Kidney (tissue), 14 donors: ENCODE measurements around the gene TMPRSS4. TPM values are rescaled to one million over a fixed set of nuclear protein-coding genes. Genes with fewer than 3 reads are reported as not detected.

ENCODE experiments used
- DNase-seq, 5 donors: peaks; one replicate each; pipeline ENCODE4 v3.0.0-alpha.2; 2013 to 2020
- FAIRE-seq: peaks from 2 replicates; lab custom pipeline; 2012; peaks lifted over from hg19 to GRCh38; lab: Jason Lieb, UNC
- H3K27ac ChIP-seq, 2 donors: one replicate each; pipeline ENCODE4 v1.7.0; 2013; ENCODE audit warnings: low read depth in 2 of 2, low read length in 2 of 2, inconsistent platforms in 1 of 2
- H3K27me3 ChIP-seq: one replicate; pipeline ENCODE4 v1.7.1; 2013; ENCODE audit warnings: low read length, inconsistent platforms; ENCODE audit not compliant: control insufficient read depth, insufficient read depth
- H3K36me3 ChIP-seq, 3 donors: one replicate each; pipeline versions ENCODE4 v1.7.0 to v1.7.1; 2013; ENCODE audit warnings: low read length in 3 of 3, control low read depth in 1 of 3, inconsistent platforms in 1 of 3; ENCODE audit not compliant: insufficient read depth in 3 of 3, control insufficient read depth in 2 of 3
- H3K4me1 ChIP-seq, 3 donors: one replicate each; pipeline versions ENCODE4 v1.7.0 to v1.7.1; 2013; ENCODE audit warnings: low read length in 3 of 3, inconsistent platforms in 1 of 3, low read depth in 1 of 3; ENCODE audit not compliant: control insufficient read depth in 2 of 3, insufficient read depth in 2 of 3
- H3K4me3 ChIP-seq, 3 donors: one replicate each; pipeline versions ENCODE4 v1.7.0 to v1.8.1; 2013; ENCODE audit warnings: low read length in 3 of 3, control low read depth in 1 of 3, inconsistent platforms in 1 of 3
- H3K9ac ChIP-seq, 3 donors: one replicate each; pipeline versions ENCODE4 v1.7.0 to v1.7.1; 2013; ENCODE audit warnings: low read length in 3 of 3, control low read depth in 1 of 3, inconsistent platforms in 1 of 3
- H3K9me3 ChIP-seq, 3 donors: one replicate each; pipeline versions ENCODE4 v1.7.0 to v1.7.1; 2013; ENCODE audit warnings: low read length in 3 of 3, control low read depth in 1 of 3, inconsistent platforms in 1 of 3; ENCODE audit not compliant: control insufficient read depth in 2 of 3, insufficient read depth in 1 of 3
- intact Hi-C: fragments of 100-400 bp; cut with DNase I; formaldehyde crosslinking; loops from one replicate; pipeline ENCODE4 v1.11.1; 2022
- polyA plus RNA-seq: library from polyadenylated mRNA; stranded (reverse); fragments of 350-450 nt; fragmentation: Illumina TruSeq; extraction: RNeasy Lipid Tissue Mini Kit (QIAGEN cat#74804); gene quantifications from one replicate; pipeline ENCODE4 v1.2.3, GENCODE V29; 2014; ENCODE audit warnings: low read depth, low replicate concordance; ENCODE audit not compliant: insufficient read depth
- total RNA-seq: library from RNA; stranded (reverse); fragmentation: NEBNext Ultra II Directional; extraction: Animal tissue kit (Norgen Biotek cat#: 25700); gene quantifications from one replicate; pipeline ENCODE4 v1.2.1, GENCODE V29; 2021
- TF ChIP-seq, protein P1 (sequence below): IDR thresholded peaks from 3 replicates; pipeline ENCODE4 v1.5.1; 2012; ENCODE audit warnings: mild to moderate bottlenecking, moderate library complexity, borderline replicate concordance; ENCODE audit not compliant: insufficient read depth; ENCODE audit errors: extremely low read depth
- donor health status: control.
- donor health status: control.
- donor health status: control.
- donor health status: control.
- donor health status: control.
- donor health status: DM: yes; HTN: yes; CAD: no.
- donor health status: Normal renal cell carcinoma (clear cell type).

The TMPRSS4 gene
- total and polyA plus RNA-seq, 2 donors from 2014 or later, result 27.8 to 234 TPM

DNA sequence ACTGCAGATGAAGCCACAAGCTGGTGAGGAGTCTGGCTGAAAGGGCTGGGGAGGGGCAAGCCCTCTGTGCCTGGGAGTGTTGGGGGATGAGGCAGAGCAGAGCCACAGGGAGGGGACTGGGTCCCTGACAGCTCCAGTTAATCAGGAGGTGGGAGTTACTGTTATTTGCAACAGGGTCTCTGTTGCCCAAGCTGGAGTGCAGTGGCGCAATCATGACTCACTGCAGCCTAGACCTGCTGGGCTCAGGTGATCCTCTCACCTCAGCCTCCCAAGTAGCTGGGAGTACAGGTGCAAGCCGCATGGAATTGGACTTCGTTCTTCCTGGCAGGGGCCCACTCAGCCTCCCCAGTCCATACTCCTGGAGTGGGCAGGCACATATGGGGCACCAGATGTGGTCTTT lies 91.9 kb downstream of the TMPRSS4 start:
- no peak overlapping the region for H3K9ac ChIP-seq
- H3K9me3 ChIP-seq, result no peaks in the 10 kb centered on the region
- FAIRE-seq (no peak), DNase-seq (no peak)
- no peak overlapping the region for H3K4me3 ChIP-seq
- no peaks in the 10 kb centered on the region for H3K36me3 ChIP-seq
- no peaks in the 10 kb centered on the region for H3K27me3 ChIP-seq
- intact Hi-C loops, result no loop called here
- no peak overlapping the region for H3K27ac ChIP-seq
- no peaks in the 10 kb centered on the region for H3K4me1 ChIP-seq
- TF ChIP-seq, protein P1, sequence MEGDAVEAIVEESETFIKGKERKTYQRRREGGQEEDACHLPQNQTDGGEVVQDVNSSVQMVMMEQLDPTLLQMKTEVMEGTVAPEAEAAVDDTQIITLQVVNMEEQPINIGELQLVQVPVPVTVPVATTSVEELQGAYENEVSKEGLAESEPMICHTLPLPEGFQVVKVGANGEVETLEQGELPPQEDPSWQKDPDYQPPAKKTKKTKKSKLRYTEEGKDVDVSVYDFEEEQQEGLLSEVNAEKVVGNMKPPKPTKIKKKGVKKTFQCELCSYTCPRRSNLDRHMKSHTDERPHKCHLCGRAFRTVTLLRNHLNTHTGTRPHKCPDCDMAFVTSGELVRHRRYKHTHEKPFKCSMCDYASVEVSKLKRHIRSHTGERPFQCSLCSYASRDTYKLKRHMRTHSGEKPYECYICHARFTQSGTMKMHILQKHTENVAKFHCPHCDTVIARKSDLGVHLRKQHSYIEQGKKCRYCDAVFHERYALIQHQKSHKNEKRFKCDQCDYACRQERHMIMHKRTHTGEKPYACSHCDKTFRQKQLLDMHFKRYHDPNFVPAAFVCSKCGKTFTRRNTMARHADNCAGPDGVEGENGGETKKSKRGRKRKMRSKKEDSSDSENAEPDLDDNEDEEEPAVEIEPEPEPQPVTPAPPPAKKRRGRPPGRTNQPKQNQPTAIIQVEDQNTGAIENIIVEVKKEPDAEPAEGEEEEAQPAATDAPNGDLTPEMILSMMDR, result no peak

DNA sequence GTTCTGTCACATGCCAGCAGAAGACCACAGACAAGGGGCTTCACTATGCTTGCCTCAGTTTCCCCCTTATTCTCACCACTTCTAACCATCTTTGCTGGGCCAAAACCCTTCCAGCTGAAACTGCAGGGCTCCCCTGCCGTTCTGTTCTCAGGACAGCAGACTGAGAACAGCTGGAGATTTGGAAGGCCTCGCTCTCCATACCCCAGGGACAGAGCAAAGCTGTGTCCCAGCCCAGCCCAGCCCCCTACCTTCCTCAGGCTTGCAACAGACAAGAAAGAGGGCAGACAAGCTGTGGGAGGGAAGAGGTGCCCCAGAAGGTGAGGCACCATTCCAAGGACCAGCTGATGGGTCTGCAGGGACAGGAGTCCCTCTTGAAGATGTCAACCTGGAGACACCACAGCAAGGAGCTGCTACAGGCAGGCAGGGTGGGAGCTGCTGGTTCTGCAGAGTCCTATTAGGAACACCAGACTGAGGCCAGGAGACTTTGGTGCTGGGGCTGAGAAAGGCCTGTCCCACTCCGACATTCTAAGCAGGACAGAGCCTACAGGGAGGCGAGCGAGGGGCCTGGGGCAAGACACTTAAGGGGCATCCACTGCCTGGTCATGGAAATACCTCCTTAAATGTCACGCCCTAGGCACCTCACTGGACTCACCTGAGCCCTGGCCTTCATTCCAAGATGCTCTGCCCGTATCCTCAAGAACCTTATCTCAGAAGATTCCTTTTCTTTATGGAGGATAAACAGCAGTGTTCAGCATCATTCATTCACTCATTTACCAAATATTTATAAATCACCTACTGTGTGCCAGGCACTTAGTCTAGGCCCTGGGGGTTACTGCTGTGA lies 92.6 kb downstream of the TMPRSS4 start:
- Histone ChIP-seq H3K9ac (no peak overlapping the region), H3K36me3 (no peaks in the 10 kb centered on the region), H3K4me3 (no peak overlapping the region), H3K4me1 (no peaks in the 10 kb centered on the region), H3K9me3 (no peaks in the 10 kb centered on the region), H3K27ac (no peak overlapping the region), H3K27me3 (no peaks in the 10 kb centered on the region)
- TF ChIP-seq, protein P1, result no peak
- DNase-seq (peak in 1 of 5 donors; percentile 42), FAIRE-seq (no peak)
- intact Hi-C loops, result no loop called here

DNA sequence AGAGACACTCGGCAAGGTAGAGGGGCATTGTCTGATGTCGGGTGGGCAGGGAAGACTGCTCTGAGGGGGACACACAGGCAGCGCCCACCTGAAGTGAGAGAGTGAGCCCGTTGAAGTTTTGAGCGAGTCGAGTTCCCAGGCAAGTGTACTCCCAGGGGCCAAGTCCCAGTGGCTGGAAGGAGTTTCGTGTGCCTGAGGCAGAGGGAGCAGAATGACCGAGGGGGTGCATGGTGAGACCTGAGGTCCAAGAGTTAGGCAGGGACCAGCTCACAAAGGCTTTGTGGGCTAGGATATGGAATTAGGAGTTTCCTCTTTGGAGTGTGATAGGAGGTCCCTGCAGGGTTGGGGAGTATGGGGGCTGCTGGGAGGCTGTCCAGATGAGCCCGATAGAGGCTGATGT lies 93.4 kb downstream of the TMPRSS4 start:
- no peaks in the 10 kb centered on the region for H3K4me1 ChIP-seq
- no peak overlapping the region for H3K4me3 ChIP-seq
- TF ChIP-seq, protein P1, result no peak
- no peaks in the 10 kb centered on the region for H3K27me3 ChIP-seq
- H3K9ac ChIP-seq, result no peak overlapping the region
- H3K27ac ChIP-seq, result no peak overlapping the region
- no peaks in the 10 kb centered on the region for H3K36me3 ChIP-seq
- FAIRE-seq, result no peak
- no peak for DNase-seq
- H3K9me3 ChIP-seq, result no peaks in the 10 kb centered on the region
- intact Hi-C loops, result no loop called here

DNA sequence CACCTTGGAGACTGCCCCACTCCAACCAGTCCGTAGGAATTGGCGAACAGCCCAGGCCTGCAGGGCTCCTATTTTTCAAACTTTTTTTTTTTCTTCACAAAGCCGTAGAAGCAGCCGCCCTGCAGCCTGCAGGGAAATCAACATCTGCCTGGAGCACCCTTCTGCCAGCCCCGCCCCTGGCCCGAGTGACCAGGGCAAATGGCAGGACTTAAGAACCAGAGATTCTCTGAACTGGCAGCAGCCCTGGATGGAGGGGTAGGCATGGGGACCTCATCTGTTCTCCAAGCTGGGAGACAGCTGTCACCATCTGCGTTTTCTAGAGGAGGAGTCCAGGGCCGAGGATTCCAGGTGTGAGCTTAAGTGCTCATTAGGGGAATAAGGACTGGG lies 94.0 kb downstream of the TMPRSS4 start:
- no peaks in the 10 kb centered on the region for H3K4me1 ChIP-seq
- no peaks in the 10 kb centered on the region for H3K9me3 ChIP-seq
- FAIRE-seq (no peak), DNase-seq (no peak)
- no peak overlapping the region for H3K4me3 ChIP-seq
- H3K9ac ChIP-seq, result no peak overlapping the region
- intact Hi-C loops, result no loop called here
- no peak overlapping the region for H3K27ac ChIP-seq
- no peaks in the 10 kb centered on the region for H3K36me3 ChIP-seq
- TF ChIP-seq, protein P1, result no peak
- H3K27me3 ChIP-seq, result no peaks in the 10 kb centered on the region
